Measurements from ENCODE around the gene ONECUT3. TPM values are rescaled to one million over a fixed set of nuclear protein-coding genes. Genes with fewer than 3 reads are reported as not detected.
"Not testable (repeated sequence)": the region's sequence is repeated elsewhere in the genome, so short reads cannot be mapped to it uniquely, and the experiment has no call there.

The ONECUT3 gene
- total RNA-seq, 3 donors from 2014 or later = not detected

DNA sequence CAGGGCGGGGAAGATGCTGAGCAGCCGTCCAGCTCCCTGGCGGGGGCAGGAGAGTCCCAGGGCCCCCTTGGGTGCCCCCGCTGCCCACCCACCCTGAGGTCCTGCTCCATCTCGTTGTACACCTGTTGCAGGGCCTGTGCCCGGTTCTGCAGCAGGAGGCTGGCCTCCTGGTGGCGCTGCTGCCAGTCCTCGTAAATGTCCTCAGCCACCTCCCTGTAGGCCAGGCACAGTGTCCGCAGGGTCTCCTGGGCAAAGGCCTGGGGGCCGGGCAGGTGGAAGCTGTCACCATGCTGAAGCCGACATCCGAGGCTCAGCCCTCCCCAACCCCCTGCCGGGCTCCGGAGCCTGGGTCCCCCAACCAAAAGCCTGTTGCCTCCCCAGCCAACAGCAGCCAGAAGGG is 38.6 kb downstream of the ONECUT3 start:
- no peak for DNase-seq (ENCODE audit: low spot score in 2 of 2)
- H3K9me3 ChIP-seq = no peaks in the 10 kb centered on the region
- no peak overlapping the region for H3K4me3 ChIP-seq
- intact Hi-C loops (cut with DNase I; ENCODE audit: low total_unique reads) = no loop called here
- TF ChIP-seq POLR2A (IDR thresholded peaks at IDR 0.05) (no peak), POLR2AphosphoS5 (IDR thresholded peaks at IDR 0.05) (no peak)
- TF ChIP-seq, protein P1, sequence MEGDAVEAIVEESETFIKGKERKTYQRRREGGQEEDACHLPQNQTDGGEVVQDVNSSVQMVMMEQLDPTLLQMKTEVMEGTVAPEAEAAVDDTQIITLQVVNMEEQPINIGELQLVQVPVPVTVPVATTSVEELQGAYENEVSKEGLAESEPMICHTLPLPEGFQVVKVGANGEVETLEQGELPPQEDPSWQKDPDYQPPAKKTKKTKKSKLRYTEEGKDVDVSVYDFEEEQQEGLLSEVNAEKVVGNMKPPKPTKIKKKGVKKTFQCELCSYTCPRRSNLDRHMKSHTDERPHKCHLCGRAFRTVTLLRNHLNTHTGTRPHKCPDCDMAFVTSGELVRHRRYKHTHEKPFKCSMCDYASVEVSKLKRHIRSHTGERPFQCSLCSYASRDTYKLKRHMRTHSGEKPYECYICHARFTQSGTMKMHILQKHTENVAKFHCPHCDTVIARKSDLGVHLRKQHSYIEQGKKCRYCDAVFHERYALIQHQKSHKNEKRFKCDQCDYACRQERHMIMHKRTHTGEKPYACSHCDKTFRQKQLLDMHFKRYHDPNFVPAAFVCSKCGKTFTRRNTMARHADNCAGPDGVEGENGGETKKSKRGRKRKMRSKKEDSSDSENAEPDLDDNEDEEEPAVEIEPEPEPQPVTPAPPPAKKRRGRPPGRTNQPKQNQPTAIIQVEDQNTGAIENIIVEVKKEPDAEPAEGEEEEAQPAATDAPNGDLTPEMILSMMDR (IDR thresholded peaks at IDR 0.05) = no peak
- H3K36me3 ChIP-seq = no peaks in the 10 kb centered on the region
- H3K4me1 ChIP-seq = no peaks in the 10 kb centered on the region
- H3K27ac ChIP-seq = no peak overlapping the region
- peaks cover 0 to 36% of the 10 kb centered on the region in 2 donors for H3K27me3 ChIP-seq

DNA sequence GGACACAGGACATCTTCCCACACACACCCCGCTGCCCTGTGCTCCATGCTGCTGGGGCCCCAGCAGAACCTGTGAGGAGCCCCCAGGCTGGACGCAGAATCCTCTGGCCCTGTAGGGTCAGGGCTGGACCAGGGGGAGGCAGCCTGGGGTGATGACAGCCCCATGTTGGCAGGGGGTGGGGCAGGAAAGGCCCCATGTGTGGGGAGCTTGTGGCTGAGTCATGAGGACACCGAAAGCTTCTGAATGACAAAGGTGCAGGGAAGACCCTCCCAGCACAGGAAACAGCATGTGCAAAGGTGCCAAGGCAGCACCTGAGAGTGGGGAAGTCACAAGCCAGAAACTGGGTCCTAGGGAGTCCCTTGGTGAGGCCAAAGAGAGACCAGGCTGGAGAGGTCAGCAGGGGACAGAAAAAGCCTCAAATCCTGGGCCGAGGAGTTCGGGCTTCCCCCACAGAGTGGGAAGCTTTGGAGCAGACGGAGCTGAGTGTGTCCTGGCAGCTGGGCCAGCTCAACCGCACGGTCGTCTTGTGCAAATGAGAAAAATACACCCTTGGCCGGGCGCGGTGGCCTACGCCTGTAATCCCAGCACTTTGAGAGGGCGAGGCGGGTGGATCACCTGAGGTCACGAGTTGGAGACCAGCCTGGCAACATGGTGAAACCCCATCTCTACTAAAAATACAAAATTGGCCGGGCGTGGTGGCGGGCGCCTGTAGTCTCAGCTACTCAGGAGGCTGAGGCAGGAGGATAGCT is 41.3 kb downstream of the ONECUT3 start:
- Histone ChIP-seq H3K27me3 (peaks cover 0 to 18% of the 10 kb centered on the region in 2 donors), H3K4me1 (no peaks in the 10 kb centered on the region), H3K36me3 (no peaks in the 10 kb centered on the region), H3K4me3 (no peak overlapping the region), H3K27ac (no peak overlapping the region), H3K9me3 (no peaks in the 10 kb centered on the region)
- TF ChIP-seq POLR2AphosphoS5 (IDR thresholded peaks at IDR 0.05) (no peak), POLR2A (IDR thresholded peaks at IDR 0.05) (no peak)
- TF ChIP-seq, protein P1 (IDR thresholded peaks at IDR 0.05) = no peak
- DNase-seq (ENCODE audit: low spot score in 2 of 2) = no peak
- intact Hi-C loops (cut with DNase I; ENCODE audit: low total_unique reads) = no loop called here

DNA sequence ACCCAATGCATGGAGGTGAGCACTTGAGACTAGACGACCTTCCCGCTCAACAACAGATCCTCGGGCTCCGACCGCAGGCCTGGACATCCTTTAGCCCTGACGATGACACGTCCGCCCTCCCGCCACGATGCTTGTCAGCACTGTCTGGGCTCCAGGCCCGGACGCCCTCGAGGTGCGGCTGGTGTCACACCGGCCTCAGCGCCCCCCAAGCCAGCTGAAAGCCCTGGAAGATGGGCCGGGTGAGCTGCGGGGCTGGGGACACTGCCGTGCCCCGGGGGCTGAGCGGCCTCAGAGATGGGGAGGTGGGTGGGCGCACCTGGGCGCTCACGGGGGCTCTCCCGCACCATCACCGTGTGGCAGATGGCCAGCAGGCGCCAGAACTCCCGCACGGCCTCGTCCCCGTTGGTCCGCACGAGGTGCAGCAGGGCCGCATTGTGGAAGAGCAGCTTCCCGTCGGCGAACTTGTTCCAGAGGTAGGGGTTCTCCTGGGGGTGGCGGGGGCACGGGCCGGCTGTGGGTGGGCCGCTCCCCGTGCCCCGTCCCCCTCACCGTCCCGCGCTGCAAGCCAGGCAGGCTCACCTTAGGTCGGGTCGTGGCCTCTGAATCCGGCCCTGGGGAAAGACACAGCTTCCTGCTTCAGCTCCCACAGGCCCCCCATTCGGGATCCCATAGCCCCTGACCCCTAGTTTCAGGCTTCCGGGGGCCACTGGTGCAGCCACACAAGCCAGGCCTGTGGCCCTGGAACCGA is 43.3 kb downstream of the ONECUT3 start:
- Histone ChIP-seq H3K36me3 (no peaks in the 10 kb centered on the region), H3K9me3 (no peaks in the 10 kb centered on the region), H3K27ac (no peak overlapping the region), H3K27me3 (peaks cover 0 to 15% of the 10 kb centered on the region in 2 donors), H3K4me3 (no peak overlapping the region), H3K4me1 (no peaks in the 10 kb centered on the region)
- TF ChIP-seq, protein P1 (IDR thresholded peaks at IDR 0.05) = no peak
- TF ChIP-seq POLR2AphosphoS5 (IDR thresholded peaks at IDR 0.05) = no peak
- no peak for TF ChIP-seq POLR2A (IDR thresholded peaks at IDR 0.05)
- no peak for DNase-seq (ENCODE audit: low spot score in 2 of 2)
- intact Hi-C loops (cut with DNase I; ENCODE audit: low total_unique reads) = no loop called here

DNA sequence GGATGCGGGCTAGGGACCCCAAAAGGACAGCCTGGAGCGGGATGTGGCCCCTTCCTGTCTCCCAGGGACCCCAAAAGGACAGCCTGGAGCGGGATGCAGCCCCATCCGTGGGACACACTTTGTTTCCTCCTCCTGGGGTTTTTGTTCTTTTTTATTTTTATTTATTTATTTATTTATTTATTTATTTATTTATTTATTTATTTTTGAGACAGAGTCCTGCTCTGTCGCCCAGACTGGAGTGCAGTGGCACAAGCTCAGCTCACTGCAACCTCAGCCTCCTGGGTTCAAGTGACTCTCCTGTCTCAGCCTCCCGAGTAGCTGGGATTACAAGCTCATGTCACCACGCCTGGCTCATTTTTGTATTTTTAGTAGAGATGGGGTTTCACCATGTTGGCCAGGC is 44.0 kb downstream of the ONECUT3 start:
- H3K27ac ChIP-seq; H3K4me1 ChIP-seq; intact Hi-C loops (cut with DNase I; ENCODE audit: low total_unique reads); H3K4me3 ChIP-seq; H3K36me3 ChIP-seq; H3K9me3 ChIP-seq; DNase-seq (ENCODE audit: low spot score in 2 of 2): not testable (repeated sequence)
- H3K27me3 ChIP-seq = peaks cover 0 to 15% of the 10 kb centered on the region in 2 donors

DNA sequence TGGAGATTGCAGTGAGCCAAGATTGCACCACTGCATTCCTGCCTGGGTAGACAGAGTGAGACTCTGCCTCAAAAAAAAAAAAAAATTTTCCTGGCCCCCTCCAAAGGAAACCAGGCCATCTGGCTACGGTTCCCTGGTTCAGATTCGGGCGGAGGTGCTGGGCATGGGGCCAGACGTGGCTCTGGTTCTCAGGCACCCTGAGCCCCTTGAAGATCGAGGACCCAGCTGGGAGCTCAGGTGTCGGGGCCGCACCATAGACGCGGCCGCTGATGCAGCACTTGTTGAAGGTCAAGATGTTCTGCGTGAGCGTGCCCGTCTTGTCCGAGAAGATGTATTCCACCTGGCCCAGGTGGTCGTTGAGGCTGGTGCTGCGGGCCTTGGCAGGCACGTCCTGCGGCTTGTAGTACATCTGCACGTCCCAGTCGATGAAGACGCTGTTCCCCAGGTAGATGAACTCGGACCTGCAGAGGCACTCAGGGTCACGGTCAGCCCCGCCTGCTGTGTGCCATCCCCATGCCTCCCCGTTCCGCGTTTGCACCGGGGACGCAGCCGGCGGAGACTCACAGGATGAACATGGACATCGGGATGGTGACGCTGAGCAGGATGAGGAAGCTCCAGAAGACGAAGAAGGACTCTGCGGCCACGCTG is 46.5 kb downstream of the ONECUT3 start:
- DNase-seq (ENCODE audit: low spot score in 2 of 2) = no peak
- peaks cover 0 to 15% of the 10 kb centered on the region in 2 donors for H3K27me3 ChIP-seq
- H3K36me3 ChIP-seq = no peaks in the 10 kb centered on the region
- intact Hi-C loops (cut with DNase I; ENCODE audit: low total_unique reads) = loop anchor here (5.0 kb wide), 1 partner anchor 1183 kb away; no protein-coding TSS in a partner anchor
- H3K4me3 ChIP-seq = no peak overlapping the region
- no peak overlapping the region for H3K27ac ChIP-seq
- no peak for TF ChIP-seq POLR2AphosphoS5 (IDR thresholded peaks at IDR 0.05)
- no peak for TF ChIP-seq POLR2A (IDR thresholded peaks at IDR 0.05)
- TF ChIP-seq, protein P1 (IDR thresholded peaks at IDR 0.05) = no peak
- H3K4me1 ChIP-seq = no peaks in the 10 kb centered on the region
- H3K9me3 ChIP-seq = no peaks in the 10 kb centered on the region

All from breast epithelium (tissue), 4 donors.